Measurements from ENCODE around the gene ABCA2. TPM values are rescaled to one million over a fixed set of nuclear protein-coding genes. Genes with fewer than 3 reads are reported as not detected.

Gene ABCA2
- total and polyA plus RNA-seq, 2 experiments from 2014 or later = 30.5 to 56.7 TPM

- Histone ChIP-seq H3K4me3 (peak overlapping the region; percentile 58), H3K36me3 (no peaks in the 10 kb centered on the region), H3K27ac (no peak overlapping the region), H3K9me3 (ENCODE audit: low read depth) (no peaks in the 10 kb centered on the region), H3K4me1 (ENCODE audit: low read depth) (peaks cover 5% of the 10 kb centered on the region), H3K27me3 (peaks cover 41% of the 10 kb centered on the region)
- DNase-seq (ENCODE audit: low read depth in 1 of 2, low spot score in 1 of 2) = no peak
- TF ChIP-seq, protein P1, sequence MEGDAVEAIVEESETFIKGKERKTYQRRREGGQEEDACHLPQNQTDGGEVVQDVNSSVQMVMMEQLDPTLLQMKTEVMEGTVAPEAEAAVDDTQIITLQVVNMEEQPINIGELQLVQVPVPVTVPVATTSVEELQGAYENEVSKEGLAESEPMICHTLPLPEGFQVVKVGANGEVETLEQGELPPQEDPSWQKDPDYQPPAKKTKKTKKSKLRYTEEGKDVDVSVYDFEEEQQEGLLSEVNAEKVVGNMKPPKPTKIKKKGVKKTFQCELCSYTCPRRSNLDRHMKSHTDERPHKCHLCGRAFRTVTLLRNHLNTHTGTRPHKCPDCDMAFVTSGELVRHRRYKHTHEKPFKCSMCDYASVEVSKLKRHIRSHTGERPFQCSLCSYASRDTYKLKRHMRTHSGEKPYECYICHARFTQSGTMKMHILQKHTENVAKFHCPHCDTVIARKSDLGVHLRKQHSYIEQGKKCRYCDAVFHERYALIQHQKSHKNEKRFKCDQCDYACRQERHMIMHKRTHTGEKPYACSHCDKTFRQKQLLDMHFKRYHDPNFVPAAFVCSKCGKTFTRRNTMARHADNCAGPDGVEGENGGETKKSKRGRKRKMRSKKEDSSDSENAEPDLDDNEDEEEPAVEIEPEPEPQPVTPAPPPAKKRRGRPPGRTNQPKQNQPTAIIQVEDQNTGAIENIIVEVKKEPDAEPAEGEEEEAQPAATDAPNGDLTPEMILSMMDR (IDR thresholded peaks at IDR 0.05; ENCODE audit: low read depth, low read length) = no peak
These were observed 35.1 kb downstream of the ABCA2 start for GRCh38 chr9:136992819-136993369.

GRCh38 chr9:136991993-136992818 lies 35.8 kb downstream of the ABCA2 start, which contains the start of gene PAXX:
Gene PAXX (plus strand): TSS chr9:136992422. CDS start chr9:136992444, 22 bp downstream.
- DNase-seq (ENCODE audit: low read depth in 1 of 2, low spot score in 1 of 2) = peak; percentile 92 to 96
- H3K4me1 ChIP-seq (ENCODE audit: low read depth) = peaks cover 5% of the 10 kb centered on the region
- no peak within 1 kb of the TSS for H3K27ac ChIP-seq
- TF ChIP-seq, protein P1 (IDR thresholded peaks at IDR 0.05; ENCODE audit: low read depth, low read length) = no peak
- no peaks in the 10 kb centered on the region for H3K36me3 ChIP-seq
- peak within 1 kb of the TSS; percentile 58 for H3K4me3 ChIP-seq
- peaks cover 37% of the 10 kb centered on the region for H3K27me3 ChIP-seq
- no peaks in the 10 kb centered on the region for H3K9me3 ChIP-seq (ENCODE audit: low read depth)

- no peak for DNase-seq (ENCODE audit: low read depth in 1 of 2, low spot score in 1 of 2)
- H3K27me3 ChIP-seq = peaks cover 35% of the 10 kb centered on the region
- no peaks in the 10 kb centered on the region for H3K36me3 ChIP-seq
- H3K27ac ChIP-seq = no peak overlapping the region
- H3K4me3 ChIP-seq = no peak overlapping the region
- H3K4me1 ChIP-seq (ENCODE audit: low read depth) = peaks cover 9% of the 10 kb centered on the region
- no peaks in the 10 kb centered on the region for H3K9me3 ChIP-seq (ENCODE audit: low read depth)
- TF ChIP-seq, protein P1 (IDR thresholded peaks at IDR 0.05; ENCODE audit: low read depth, low read length) = no peak
These were observed 37.7 kb downstream of the ABCA2 start for GRCh38 chr9:136990242-136990911.

- TF ChIP-seq, protein P1 (IDR thresholded peaks at IDR 0.05; ENCODE audit: low read depth, low read length) = no peak
- Histone ChIP-seq H3K4me3 (no peak overlapping the region), H3K27ac (no peak overlapping the region), H3K36me3 (no peaks in the 10 kb centered on the region), H3K27me3 (peaks cover 35% of the 10 kb centered on the region), H3K9me3 (ENCODE audit: low read depth) (no peaks in the 10 kb centered on the region), H3K4me1 (ENCODE audit: low read depth) (peaks cover 16% of the 10 kb centered on the region)
- DNase-seq (ENCODE audit: low read depth in 1 of 2, low spot score in 1 of 2) = no peak
These were observed 39.2 kb downstream of the ABCA2 start for GRCh38 chr9:136988872-136989271.

DNA sequence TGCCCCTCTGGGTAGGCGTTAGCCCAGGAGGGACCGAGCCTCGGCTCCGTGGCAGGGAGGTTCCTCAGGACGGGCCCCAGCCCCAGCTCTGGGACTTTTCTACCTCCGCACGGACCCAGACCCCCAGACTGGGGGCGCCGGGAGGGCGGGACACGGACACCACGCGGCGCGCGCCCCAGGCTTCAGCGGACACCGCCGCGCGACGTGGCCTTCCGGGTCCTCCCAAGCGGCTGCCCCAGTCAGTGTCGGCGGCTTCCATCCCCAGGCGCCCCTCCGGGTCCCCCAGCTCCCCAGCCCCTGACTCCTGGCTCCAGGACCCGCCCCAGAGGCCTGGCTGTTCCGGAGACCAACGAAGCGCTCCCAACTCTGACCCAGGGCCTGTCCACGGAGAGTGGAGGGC lies 42.2 kb downstream of the ABCA2 start:
- DNase-seq (ENCODE audit: low read depth in 1 of 2, low spot score in 1 of 2) = no peak
- H3K27me3 ChIP-seq = peaks cover 37% of the 10 kb centered on the region
- H3K9me3 ChIP-seq (ENCODE audit: low read depth) = no peaks in the 10 kb centered on the region
- no peak overlapping the region for H3K4me3 ChIP-seq
- TF ChIP-seq, protein P1 (IDR thresholded peaks at IDR 0.05; ENCODE audit: low read depth, low read length) = no peak
- no peaks in the 10 kb centered on the region for H3K36me3 ChIP-seq
- H3K27ac ChIP-seq = no peak overlapping the region
- peaks cover 22% of the 10 kb centered on the region for H3K4me1 ChIP-seq (ENCODE audit: low read depth)

All from cardiac muscle cell (in vitro differentiated cells and primary cell).